Measurements from ENCODE around the gene MAOB.

DNA sequence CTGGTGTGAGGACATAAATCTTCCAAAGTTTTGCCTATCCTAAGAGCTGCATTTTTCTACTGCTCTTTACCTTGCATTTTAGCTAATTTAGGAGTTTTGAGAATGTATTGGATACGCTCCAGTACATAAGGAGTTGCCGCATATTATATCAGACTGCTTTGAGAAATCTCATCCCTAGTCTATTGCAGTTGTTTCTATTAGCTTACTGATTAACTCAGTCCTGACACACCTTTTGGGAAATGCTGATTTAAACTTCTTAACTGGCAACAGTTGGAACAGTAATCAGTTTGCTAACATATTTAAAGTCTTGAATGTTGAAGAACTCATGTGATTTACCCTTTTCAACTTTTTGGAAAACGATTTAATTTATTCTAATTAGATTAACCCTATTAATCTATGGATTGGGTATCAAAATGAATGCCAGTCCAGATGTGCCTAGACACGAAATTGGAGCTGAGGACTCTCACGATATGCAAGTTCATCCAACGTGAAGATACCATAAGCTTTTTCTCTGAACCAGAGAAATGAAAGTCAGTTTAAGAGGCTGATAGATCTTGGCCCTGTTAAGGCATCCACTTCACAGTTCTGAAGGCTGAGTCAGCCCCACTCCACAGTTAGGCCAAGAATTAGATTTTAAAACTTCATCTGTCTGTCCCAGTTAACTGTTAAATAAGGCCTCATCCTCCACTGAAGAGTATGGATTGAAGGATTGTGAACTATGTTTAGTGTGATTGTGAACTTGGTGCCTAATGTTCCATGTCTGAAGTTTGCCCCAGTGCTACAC lies 136.1 kb downstream of the MAOB start:
- TF ChIP-seq GATA2 (IDR thresholded peaks at IDR 0.05; ENCODE audit: low read depth, low read length) (no peak), GATA3 (IDR thresholded peaks at IDR 0.05; ENCODE audit: low read depth, low read length) (no peak)
